ENCODE data around the gene MYO1A. TPM values are rescaled to one million over a fixed set of nuclear protein-coding genes. Genes with fewer than 3 reads are reported as not detected.
A peak's percentile ranks its signal among the peaks of the same experiment; 100 is the strongest.

MYO1A gene
- total and polyA plus RNA-seq, 2 donors (not counting 1 experiment from before 2014, with no cell fraction given) = 0.55 to 1.3 TPM

- H3K9me3 ChIP-seq (ENCODE audit: control extremely low read depth in 1 of 3, control insufficient read depth in 2 of 3, insufficient read depth in 1 of 3, low read length in 2 of 3) = no peaks in the 10 kb centered on the region
- Mint-ChIP-seq H3K27ac (peak overlapping the region; percentile 59), H3K27me3 (no peaks in the 10 kb centered on the region), H3K4me3 (no peak overlapping the region), H3K9me3 (ENCODE audit: insufficient read depth) (no peaks in the 10 kb centered on the region), H3K4me1 (peaks cover 36% of the 10 kb centered on the region)
- no peak for DNase-seq
- H3K79me2 ChIP-seq (ENCODE audit: control insufficient read depth, insufficient read depth, low read length) = peaks cover 14% of the 10 kb centered on the region
- ChIA-PET CTCF (interaction anchor here (0.8 to 20.9 kb wide), 10 partner anchors 16 to 116 kb away, joined by 3 to 406 read pairs (median 4); partner anchors contain the start of genes MYO1A, NAB2 and STAT6), POLR2A (no interaction called here)
- no peak overlapping the region for H3K9ac ChIP-seq (ENCODE audit: low read length)
- no peak for ATAC-seq (ENCODE audit: low read depth)
- H3K27me3 ChIP-seq (replicated peaks in 1 of 4; ENCODE audit: control extremely low read depth in 1 of 4, control insufficient read depth in 3 of 4, insufficient read depth in 4 of 4, low read length in 3 of 4) = no peaks in the 10 kb centered on the region
- 100% methylated on average over 1 of the region's 2 CpGs for WGBS (ENCODE audit: insufficient coverage)
- no peaks in the 10 kb centered on the region for H4K20me1 ChIP-seq (ENCODE audit: control insufficient read depth, insufficient read depth, low read length, poor library complexity, severe bottlenecking)
- H2AFZ ChIP-seq (ENCODE audit: insufficient read depth, low read depth, low read length, poor library complexity, severe bottlenecking) = no peak overlapping the region
- no peak overlapping the region for H3K4me3 ChIP-seq (ENCODE audit: control extremely low read depth in 1 of 5, extremely low read depth in 1 of 5, insufficient read depth in 1 of 5, low read depth in 2 of 5, low read length in 4 of 5)
- peaks cover 3 to 28% of the 10 kb centered on the region in 2 experiments for H3K36me3 ChIP-seq (replicated peaks in 1 of 2; ENCODE audit: control extremely low read depth in 1 of 2, control insufficient read depth in 1 of 2, extremely low read depth in 1 of 2, insufficient read depth in 2 of 2, low read length in 1 of 2)
- no peak overlapping the region for H3K4me2 ChIP-seq (replicated peaks; ENCODE audit: low read depth, low read length, poor library complexity, severe bottlenecking)
- TF ChIP-seq CTCF (IDR thresholded peaks at IDR 0.05) (no peak), EZH2 (IDR thresholded peaks at IDR 0.05; ENCODE audit: borderline replicate concordance, insufficient read depth, low read depth, low read length, poor library complexity, severe bottlenecking) (no peak)
- intact Hi-C loops (cut with micrococcal nuclease) = loop anchor here (5.0 kb wide), 1 partner anchor 176 kb away; no protein-coding TSS in a partner anchor
- H3K27ac ChIP-seq (ENCODE audit: low read length in 2 of 2) = no peak overlapping the region
- peaks cover 20 to 24% of the 10 kb centered on the region in 2 donors for H3K4me1 ChIP-seq (ENCODE audit: control insufficient read depth in 2 of 2, insufficient read depth in 2 of 2, low read length in 2 of 2)
Measured at GRCh38 chr12:57066245-57066644, 16.3 kb upstream of the MYO1A start.

- H3K4me3 ChIP-seq (ENCODE audit: control extremely low read depth in 1 of 5, extremely low read depth in 1 of 5, insufficient read depth in 1 of 5, low read depth in 2 of 5, low read length in 4 of 5) = peak overlapping the region in 2 of 5 experiments; percentile 3 to 53
- no CpG with 5 or more reads among the region's 5 CpGs for WGBS (ENCODE audit: insufficient coverage)
Measured at GRCh38 chr12:57063991-57064685, 14.2 kb upstream of the MYO1A start.

More at GRCh38 chr12:57063991-57064685, 14.2 kb upstream of the MYO1A start:
- H2AFZ ChIP-seq (ENCODE audit: insufficient read depth, low read depth, low read length, poor library complexity, severe bottlenecking) = peak overlapping the region; percentile 29
- no peaks in the 10 kb centered on the region for H4K20me1 ChIP-seq (ENCODE audit: control insufficient read depth, insufficient read depth, low read length, poor library complexity, severe bottlenecking)
- Mint-ChIP-seq H3K27me3 (no peaks in the 10 kb centered on the region), H3K9me3 (ENCODE audit: insufficient read depth) (no peaks in the 10 kb centered on the region), H3K4me1 (peaks cover 38% of the 10 kb centered on the region), H3K27ac (peak overlapping the region; percentile 46), H3K4me3 (peak overlapping the region; percentile 57)
- H3K27ac ChIP-seq (ENCODE audit: low read length in 2 of 2) = peak overlapping the region; percentile 61 to 87
- intact Hi-C loops (cut with micrococcal nuclease) = loop anchor here (2.0 kb wide), 2 partner anchors 15 to 307 kb away; partner anchors contain the start of gene NEMP1
- no peak for TF ChIP-seq CTCF (IDR thresholded peaks at IDR 0.05)
- no peak for TF ChIP-seq EZH2 (IDR thresholded peaks at IDR 0.05; ENCODE audit: borderline replicate concordance, insufficient read depth, low read depth, low read length, poor library complexity, severe bottlenecking)
- peaks cover 1 to 21% of the 10 kb centered on the region in 2 experiments for H3K36me3 ChIP-seq (replicated peaks in 1 of 2; ENCODE audit: control extremely low read depth in 1 of 2, control insufficient read depth in 1 of 2, extremely low read depth in 1 of 2, insufficient read depth in 2 of 2, low read length in 1 of 2)
- no peaks in the 10 kb centered on the region for H3K9me3 ChIP-seq (ENCODE audit: control extremely low read depth in 1 of 3, control insufficient read depth in 2 of 3, insufficient read depth in 1 of 3, low read length in 2 of 3)
- DNase-seq (peak; percentile 84), ATAC-seq (ENCODE audit: low read depth) (peak; percentile 85)
- peak overlapping the region; percentile 40 for H3K9ac ChIP-seq (ENCODE audit: low read length)
- peaks cover 14 to 25% of the 10 kb centered on the region in 2 donors for H3K4me1 ChIP-seq (ENCODE audit: control insufficient read depth in 2 of 2, insufficient read depth in 2 of 2, low read length in 2 of 2)
- peaks cover 10% of the 10 kb centered on the region for H3K79me2 ChIP-seq (ENCODE audit: control insufficient read depth, insufficient read depth, low read length)
- CTCF ChIA-PET = interaction anchor here (0.9 to 20.9 kb wide), 7 partner anchors 15 to 108 kb away, joined by 3 to 406 read pairs (median 7); partner anchors contain the start of genes NAB2, NEMP1, STAT6 and ZBTB39
- POLR2A ChIA-PET = interaction anchor here (1.4 kb wide), 1 partner anchor 48 kb away, joined by 12 read pairs; no protein-coding TSS in a partner anchor
- H3K4me2 ChIP-seq (replicated peaks; ENCODE audit: low read depth, low read length, poor library complexity, severe bottlenecking) = peak overlapping the region; percentile 60
- no peaks in the 10 kb centered on the region for H3K27me3 ChIP-seq (replicated peaks in 1 of 4; ENCODE audit: control extremely low read depth in 1 of 4, control insufficient read depth in 3 of 4, insufficient read depth in 4 of 4, low read length in 3 of 4)

Data from B cell (primary cell).